Gastroesophageal sphincter (tissue), 4 donors: ENCODE measurements around the gene SPON1. TPM values are rescaled to one million over a fixed set of nuclear protein-coding genes. Genes with fewer than 3 reads are reported as not detected.
A peak's percentile ranks its signal among the peaks of the same experiment; 100 is the strongest.

Experiments
- ATAC-seq: fragments of 150-250 bp; one replicate; pipeline ENCODE4 v1.9.1; 2016; ENCODE audit warnings: mild to moderate bottlenecking, moderate library complexity
- H3K27ac ChIP-seq, 4 donors: fragments of 200-600 bp; sonication (generic) in 3 of 4; 1 replicate in 3 of 4; 2 replicates in 1 of 4; pipeline ENCODE4 v1.5.1; 2016 to 2019
- H3K27me3 ChIP-seq: fragments of 200-600 bp; sonication (generic); one replicate; pipeline ENCODE4 v1.5.1; 2019
- H3K36me3 ChIP-seq, 2 donors: fragments of 200-600 bp; sonication (generic); one replicate each; pipeline ENCODE4 v1.5.1; 2019; ENCODE audit warnings: control low read depth in 1 of 2
- H3K4me1 ChIP-seq, 3 donors: fragments of 200-600 bp; sonication (generic); 1 replicate in 2 of 3; 2 replicates in 1 of 3; pipeline ENCODE4 v1.5.1; 2016 to 2019; ENCODE audit warnings: control low read depth in 2 of 3
- H3K4me3 ChIP-seq, 2 donors: fragments of 200-600 bp; sonication (generic); one replicate each; pipeline ENCODE4 v1.5.1; 2019; ENCODE audit warnings: mild to moderate bottlenecking in 1 of 2, moderate library complexity in 1 of 2
- H3K9me3 ChIP-seq, 3 donors: fragments of 200-600 bp; sonication (generic); one replicate each; pipeline ENCODE4 v1.5.1; 2017 to 2019; ENCODE audit warnings: control low read depth in 2 of 3
- CTCF ChIP-seq, 4 experiments: fragments of 200-600 bp in 2 of 4; fragments of 450-650 bp in 2 of 4; sonication (generic) in 1 of 4; IDR thresholded peaks; one replicate each; pipeline ENCODE4 v1.5.1; 2017 to 2019; ENCODE audit warnings: antibody characterized with exemption in 4 of 4, mild to moderate bottlenecking in 2 of 4, moderate library complexity in 2 of 4
- EP300 ChIP-seq: sonication (generic); formaldehyde crosslinking; IDR thresholded peaks from one replicate; pipeline ENCODE4 v1.6.1; 2017; ENCODE audit warnings: antibody characterized with exemption, mild to moderate bottlenecking
- POLR2A ChIP-seq, 2 donors: fragments of 450-650 bp; IDR thresholded peaks; one replicate each; pipeline ENCODE4 v1.6.1; 2017; ENCODE audit warnings: antibody characterized with exemption in 2 of 2, mild to moderate bottlenecking in 2 of 2, moderate library complexity in 1 of 2
- POLR2AphosphoS5 ChIP-seq: sonication (generic); formaldehyde crosslinking; IDR thresholded peaks from one replicate; pipeline ENCODE4 v1.6.1; 2017; ENCODE audit warnings: antibody characterized with exemption
- WGBS, 2 donors: methylation state at CpG; one replicate each; pipeline ENCODE4 v1.1.5; 2018; ENCODE audit warnings: low coverage in 1 of 2; 5-methylcytosine and 5-hydroxymethylcytosine counted together
- total RNA-seq, 4 donors: library from RNA; depleted of rRNA; stranded (reverse); fragments of >200 nt; gene quantifications; one replicate each; pipeline ENCODE4 v1.1.0, GENCODE V29; 2016

SPON1 gene
- 100 to 1,000 TPM in 1 of 4 donors, 10 to 100 TPM in 3; 11.0 to 121 (median 64.6) TPM for total RNA-seq

GRCh38 chr11:13962562-13963168, at the start of gene SPON1:
SPON1 (plus strand) TSS chr11:13962723; CDS start chr11:13962905, 182 bp downstream.
- peak; percentile 70 for TF ChIP-seq POLR2AphosphoS5
- TF ChIP-seq POLR2A (IDR thresholded peaks at IDR 0.05): peak; percentile 24 to 30
- peak in 1 of 4 experiments; percentile 5 for TF ChIP-seq CTCF (IDR thresholded peaks at IDR 0.05)
- no peak for TF ChIP-seq EP300
- Histone ChIP-seq H3K27ac (peak within 1 kb of the TSS; percentile 0 to 70 (median 56)), H3K27me3 (peaks cover 40% of the 10 kb centered on the region), H3K4me1 (peaks cover 0 to 52% (median 16%) of the 10 kb centered on the region in 3 donors), H3K4me3 (peak within 1 kb of the TSS; percentile 42 to 58), H3K36me3 (no peaks in the 10 kb centered on the region), H3K9me3 (no peaks in the 10 kb centered on the region)
- WGBS, 2 donors: no CpG with 5 or more reads among the region's 74 CpGs
- ATAC-seq: peak; percentile 71

- Histone ChIP-seq H3K4me1 (no peaks in the 10 kb centered on the region), H3K36me3 (no peaks in the 10 kb centered on the region), H3K4me3 (no peak overlapping the region), H3K27ac (no peak overlapping the region), H3K9me3 (no peaks in the 10 kb centered on the region), H3K27me3 (no peaks in the 10 kb centered on the region)
- no peak for ATAC-seq
- 33 to 63% methylated on average over 1 of the region's 1 CpG for WGBS, 2 donors
- no peak for TF ChIP-seq POLR2AphosphoS5
- TF ChIP-seq CTCF (IDR thresholded peaks at IDR 0.05): no peak
- no peak for TF ChIP-seq POLR2A (IDR thresholded peaks at IDR 0.05)
- TF ChIP-seq EP300: no peak
These were observed 45.3 kb upstream of the SPON1 start for GRCh38 chr11:13917264-13917663.

- ATAC-seq: no peak
- Histone ChIP-seq H3K4me1 (no peaks in the 10 kb centered on the region), H3K27ac (no peak overlapping the region), H3K9me3 (no peaks in the 10 kb centered on the region), H3K27me3 (no peaks in the 10 kb centered on the region), H3K4me3 (no peak overlapping the region), H3K36me3 (no peaks in the 10 kb centered on the region)
- 45 to 71% methylated on average over 2 of the region's 2 CpGs for WGBS, 2 donors
- TF ChIP-seq POLR2A (IDR thresholded peaks at IDR 0.05): no peak
These were observed 44.6 kb upstream of the SPON1 start for GRCh38 chr11:13917904-13918303.

- no peaks in the 10 kb centered on the region for H3K27me3 ChIP-seq
- H3K36me3 ChIP-seq: no peaks in the 10 kb centered on the region
- TF ChIP-seq CTCF (IDR thresholded peaks at IDR 0.05) (no peak), POLR2A (IDR thresholded peaks at IDR 0.05) (no peak)
- no peak for ATAC-seq
- no peaks in the 10 kb centered on the region for H3K4me1 ChIP-seq
- WGBS, 2 donors: 47% methylated on average over 2 to 3 of the region's 3 CpGs
- no peaks in the 10 kb centered on the region for H3K9me3 ChIP-seq
- no peak overlapping the region for H3K27ac ChIP-seq
- H3K4me3 ChIP-seq: no peak overlapping the region
These were observed 41.8 kb upstream of the SPON1 start for GRCh38 chr11:13920756-13921155.

GRCh38 chr11:13921545-13921944, 41.0 kb upstream of the SPON1 start:
- H3K36me3 ChIP-seq: no peaks in the 10 kb centered on the region
- H3K4me3 ChIP-seq: no peak overlapping the region
- TF ChIP-seq POLR2A (IDR thresholded peaks at IDR 0.05) (no peak), POLR2AphosphoS5 (no peak), EP300 (no peak), CTCF (IDR thresholded peaks at IDR 0.05) (no peak)
- no peaks in the 10 kb centered on the region for H3K4me1 ChIP-seq
- H3K27ac ChIP-seq: no peak overlapping the region
- no peaks in the 10 kb centered on the region for H3K9me3 ChIP-seq
- 56 to 59% methylated on average over 3 to 5 of the region's 8 CpGs for WGBS, 2 donors
- no peak for ATAC-seq
- no peaks in the 10 kb centered on the region for H3K27me3 ChIP-seq
